Measurements from ENCODE around the gene FCN1.

Gene FCN1

DNA sequence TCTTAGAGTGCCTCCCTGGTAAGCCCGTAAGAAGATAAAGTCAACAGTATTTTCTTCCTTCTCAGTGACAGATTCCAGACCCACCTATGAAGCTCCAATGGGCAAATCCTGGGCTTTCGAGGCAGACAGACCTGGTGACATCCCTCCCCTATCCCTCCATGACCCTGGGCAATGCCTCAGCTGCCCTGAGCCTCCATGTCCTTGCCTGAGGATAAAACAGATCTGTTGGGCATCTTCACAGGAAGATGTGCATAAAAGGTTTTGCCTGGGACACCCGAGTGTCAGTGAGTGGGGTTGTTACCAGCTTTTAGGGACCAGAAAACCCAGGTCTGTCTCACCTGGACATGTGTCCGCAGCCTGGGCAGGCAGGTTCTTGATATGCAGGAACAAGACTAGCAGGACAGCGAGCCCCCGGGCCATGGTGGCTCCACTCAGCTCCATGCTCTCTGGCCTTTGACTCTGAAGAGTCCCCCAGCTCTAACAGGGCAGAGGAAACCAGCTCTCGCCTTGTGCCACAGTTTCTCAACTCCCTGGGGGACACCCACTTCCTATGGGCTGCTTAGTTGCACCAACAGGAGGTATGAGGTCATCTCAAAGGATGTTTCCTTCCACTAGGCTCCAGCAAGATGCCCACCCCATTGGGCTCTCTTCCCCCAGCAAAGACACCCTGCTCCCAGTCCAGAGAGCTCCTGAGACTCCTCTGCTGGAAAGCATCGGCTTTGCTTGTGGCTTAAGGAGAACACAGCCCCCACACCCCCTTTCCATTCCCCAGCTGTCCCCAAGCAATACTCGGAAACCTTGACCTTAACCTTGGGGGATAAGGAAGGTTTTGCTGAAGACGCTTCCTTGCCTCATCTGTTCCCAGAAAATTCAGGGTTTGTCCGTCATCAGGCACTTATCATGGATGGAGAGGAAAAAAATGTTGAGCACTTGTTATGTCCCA, at the start of gene FCN1:
Gene FCN1, minus strand, starts transcription at position 482 of the 943 bp plus-strand sequence. Its CDS starts 41 bp downstream, at position 441.
- no peaks in the 10 kb centered on the region for H3K36me3 ChIP-seq (ENCODE audit: insufficient read depth, low read length)
- H3K9ac ChIP-seq (ENCODE audit: low read depth, low read length), result no peak within 1 kb of the TSS
- no peaks in the 10 kb centered on the region for H3K4me1 ChIP-seq (ENCODE audit: insufficient read depth, low read length)
- H3K9me3 ChIP-seq (ENCODE audit: control insufficient read depth, insufficient read depth, low read length), result peaks cover 2% of the 10 kb centered on the region; the same call in 1 of the 2 replicates

DNA sequence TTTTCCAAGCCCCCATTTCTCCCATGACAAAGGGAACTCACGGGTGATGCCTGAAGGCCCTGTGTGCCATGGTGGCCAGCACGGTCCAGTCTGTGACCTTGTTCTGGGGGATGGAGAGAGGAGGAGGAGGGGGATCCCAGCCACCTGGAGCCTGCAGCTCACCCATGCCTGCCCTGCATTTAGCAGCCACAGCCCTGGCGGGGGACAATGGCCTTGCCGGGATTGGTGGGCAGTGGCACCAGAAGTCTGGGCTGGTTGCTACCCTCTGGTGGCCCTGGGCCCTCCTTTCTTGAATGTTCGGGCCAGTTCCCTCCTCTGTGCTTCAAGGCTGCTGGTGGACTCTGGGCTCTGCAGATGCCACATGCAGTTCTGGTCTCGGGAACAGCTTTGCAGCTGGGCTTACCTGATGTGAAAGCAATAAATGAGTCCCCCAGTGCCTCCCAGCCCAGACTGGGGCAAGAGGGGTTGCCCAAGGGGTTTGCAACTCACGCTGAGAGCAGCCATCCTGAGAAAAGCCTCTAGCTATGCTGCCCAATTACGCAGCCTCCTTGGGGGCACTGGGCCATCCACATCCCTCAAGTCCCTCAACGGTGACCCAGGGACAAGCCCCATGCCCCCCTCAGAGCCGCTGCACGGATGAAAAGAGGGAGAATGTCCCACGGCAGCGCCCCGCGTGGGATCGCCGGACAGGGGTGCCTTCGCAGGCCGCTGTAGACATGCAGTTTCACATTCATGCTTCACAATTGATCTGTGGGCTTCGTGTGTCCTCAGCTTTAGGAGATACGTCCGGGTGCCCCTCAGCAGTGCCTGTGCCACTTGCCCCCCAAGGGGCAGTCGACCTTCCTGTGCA, 49.2 kb upstream of the FCN1 start:
- no peaks in the 10 kb centered on the region for H3K9me3 ChIP-seq (ENCODE audit: control insufficient read depth, insufficient read depth, low read length)
- H3K4me1 ChIP-seq (ENCODE audit: insufficient read depth, low read length), result no peaks in the 10 kb centered on the region
- H3K9ac ChIP-seq (ENCODE audit: low read depth, low read length), result no peak overlapping the region
- H3K36me3 ChIP-seq (ENCODE audit: insufficient read depth, low read length), result no peaks in the 10 kb centered on the region

DNA sequence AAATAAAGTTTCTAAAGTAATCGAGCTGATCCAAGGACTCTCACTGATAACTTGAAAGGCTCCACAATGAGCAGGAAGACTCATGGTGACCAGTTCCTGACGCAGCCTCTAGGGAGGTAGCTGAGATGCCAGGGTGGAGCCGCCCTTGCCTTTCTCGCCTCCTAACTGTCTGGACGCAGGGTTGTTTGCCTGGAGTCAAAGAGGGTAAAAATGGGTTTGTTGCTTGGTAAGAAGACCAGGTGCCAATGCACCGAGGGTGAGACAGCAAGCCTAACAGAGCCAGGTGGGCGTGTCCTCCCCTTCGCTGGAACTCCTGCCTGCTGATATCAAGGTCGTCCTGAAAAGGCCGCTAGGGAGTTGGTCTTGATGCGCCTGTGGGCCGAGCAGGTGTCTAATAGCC, 48.6 kb upstream of the FCN1 start:
- H3K9ac ChIP-seq (ENCODE audit: low read depth, low read length), result no peak overlapping the region
- no peaks in the 10 kb centered on the region for H3K36me3 ChIP-seq (ENCODE audit: insufficient read depth, low read length)
- no peaks in the 10 kb centered on the region for H3K9me3 ChIP-seq (ENCODE audit: control insufficient read depth, insufficient read depth, low read length)
- H3K4me1 ChIP-seq (ENCODE audit: insufficient read depth, low read length), result no peaks in the 10 kb centered on the region; the same call in 1 of the 2 replicates

DNA sequence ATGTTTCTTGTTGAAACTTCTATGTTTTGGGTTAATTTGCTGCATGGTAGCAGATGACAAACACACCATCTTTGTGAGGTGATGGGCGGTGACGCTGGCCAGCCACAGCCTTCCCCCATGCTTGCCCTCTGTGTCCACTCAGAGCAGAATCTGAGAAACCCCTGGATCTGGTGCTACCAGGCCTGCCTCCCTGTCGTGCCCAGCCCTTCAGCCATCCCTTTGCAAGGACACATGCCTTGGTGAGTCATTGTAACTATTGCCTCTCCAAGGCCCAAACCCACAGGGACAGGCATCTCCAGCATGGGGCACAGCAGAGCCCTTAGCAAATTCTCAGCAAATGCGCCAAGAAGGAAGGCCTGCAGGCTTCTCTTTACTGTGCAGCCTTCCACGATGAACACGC, 48.1 kb upstream of the FCN1 start:
- H3K9me3 ChIP-seq (ENCODE audit: control insufficient read depth, insufficient read depth, low read length), result no peaks in the 10 kb centered on the region
- H3K4me1 ChIP-seq (ENCODE audit: insufficient read depth, low read length), result no peaks in the 10 kb centered on the region; the same call in 1 of the 2 replicates
- H3K9ac ChIP-seq (ENCODE audit: low read depth, low read length), result no peak overlapping the region
- H3K36me3 ChIP-seq (ENCODE audit: insufficient read depth, low read length), result no peaks in the 10 kb centered on the region

DNA sequence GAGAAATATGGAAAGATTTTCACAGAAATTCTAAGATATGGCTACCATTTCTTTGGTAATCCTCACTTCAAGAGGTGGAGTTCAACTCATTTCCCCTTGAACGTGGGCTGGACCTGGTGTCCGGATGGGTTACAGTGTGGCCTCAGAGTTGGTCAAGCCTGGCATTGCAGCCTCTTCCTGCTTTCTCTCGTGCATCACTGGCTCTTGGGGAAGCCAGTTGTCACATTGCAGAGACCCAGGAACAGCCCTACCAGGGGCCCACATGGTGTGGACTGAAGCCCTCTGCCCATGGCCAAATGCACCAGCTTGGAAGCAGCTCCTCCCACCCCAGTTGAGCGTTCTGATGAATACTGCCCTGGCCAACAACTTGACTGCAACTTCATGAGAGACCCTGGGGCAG, 47.7 kb upstream of the FCN1 start:
- H3K36me3 ChIP-seq (ENCODE audit: insufficient read depth, low read length), result no peaks in the 10 kb centered on the region
- H3K4me1 ChIP-seq (ENCODE audit: insufficient read depth, low read length), result no peaks in the 10 kb centered on the region; the same call in 1 of the 2 replicates
- no peaks in the 10 kb centered on the region for H3K9me3 ChIP-seq (ENCODE audit: control insufficient read depth, insufficient read depth, low read length)
- H3K9ac ChIP-seq (ENCODE audit: low read depth, low read length), result no peak overlapping the region

DNA sequence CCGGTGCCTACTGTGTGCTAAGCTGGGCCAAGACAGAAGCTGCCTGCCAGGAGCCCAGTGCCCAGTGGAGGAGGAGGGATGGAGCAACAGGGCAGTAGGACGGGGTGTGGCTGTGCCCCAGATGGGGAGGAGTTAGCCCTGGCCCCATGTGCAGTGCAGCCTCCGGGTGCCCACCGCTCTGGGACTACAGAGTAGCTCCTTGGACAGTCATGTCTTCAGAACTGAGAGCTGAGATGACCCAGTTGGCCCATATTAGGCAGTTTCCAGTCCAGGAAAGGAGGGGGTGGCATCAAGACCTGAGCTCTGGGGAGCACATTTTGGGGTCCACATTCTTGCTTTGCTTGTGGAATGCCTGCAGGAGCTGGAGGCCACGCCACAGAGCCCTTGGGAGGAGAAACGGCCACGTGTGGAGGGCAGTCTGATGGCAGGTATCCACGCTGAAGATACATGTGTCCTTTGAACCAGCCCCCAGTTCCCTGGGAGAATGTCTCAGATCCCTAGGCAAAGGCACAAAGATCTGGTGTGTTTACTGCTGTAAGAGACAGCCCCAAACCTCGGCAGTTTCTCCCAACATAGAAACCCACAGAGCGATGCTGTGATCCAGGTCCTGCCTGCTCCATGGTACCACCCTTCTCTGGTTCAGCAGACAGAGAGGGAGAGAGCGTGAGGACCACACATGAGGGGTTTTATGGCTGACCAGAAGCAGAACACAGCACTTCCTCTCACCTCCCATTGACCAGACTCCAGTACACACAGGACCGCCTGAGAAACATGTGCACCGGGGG, 46.8 kb upstream of the FCN1 start:
- H3K9ac ChIP-seq (ENCODE audit: low read depth, low read length), result no peak overlapping the region
- H3K9me3 ChIP-seq (ENCODE audit: control insufficient read depth, insufficient read depth, low read length), result no peaks in the 10 kb centered on the region
- H3K4me1 ChIP-seq (ENCODE audit: insufficient read depth, low read length), result no peaks in the 10 kb centered on the region; the same call in 1 of the 2 replicates
- H3K36me3 ChIP-seq (ENCODE audit: insufficient read depth, low read length), result no peaks in the 10 kb centered on the region

DNA sequence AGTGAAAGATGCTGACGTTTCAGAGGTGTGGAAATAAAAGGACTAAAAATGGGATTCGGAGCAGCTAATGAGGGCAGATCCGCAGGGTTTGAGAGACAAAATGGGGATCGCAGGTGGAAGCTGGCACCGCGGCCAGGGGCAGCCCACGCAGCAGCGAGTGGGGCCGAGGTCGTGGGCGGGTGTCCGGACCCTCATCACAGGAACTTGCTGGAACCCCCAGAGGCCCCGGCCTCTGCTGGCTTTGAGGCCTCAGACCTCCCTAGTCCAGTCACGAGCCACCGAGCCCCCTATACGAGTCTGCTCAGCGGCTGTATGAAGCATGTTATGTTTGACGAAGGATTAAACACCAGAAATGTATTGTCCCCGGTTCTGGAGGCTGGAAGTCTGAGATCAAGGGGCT, 45.8 kb upstream of the FCN1 start:
- H3K36me3 ChIP-seq (ENCODE audit: insufficient read depth, low read length), result no peaks in the 10 kb centered on the region
- H3K4me1 ChIP-seq (ENCODE audit: insufficient read depth, low read length), result no peaks in the 10 kb centered on the region; the same call in 1 of the 2 replicates
- no peaks in the 10 kb centered on the region for H3K9me3 ChIP-seq (ENCODE audit: control insufficient read depth, insufficient read depth, low read length)

DNA sequence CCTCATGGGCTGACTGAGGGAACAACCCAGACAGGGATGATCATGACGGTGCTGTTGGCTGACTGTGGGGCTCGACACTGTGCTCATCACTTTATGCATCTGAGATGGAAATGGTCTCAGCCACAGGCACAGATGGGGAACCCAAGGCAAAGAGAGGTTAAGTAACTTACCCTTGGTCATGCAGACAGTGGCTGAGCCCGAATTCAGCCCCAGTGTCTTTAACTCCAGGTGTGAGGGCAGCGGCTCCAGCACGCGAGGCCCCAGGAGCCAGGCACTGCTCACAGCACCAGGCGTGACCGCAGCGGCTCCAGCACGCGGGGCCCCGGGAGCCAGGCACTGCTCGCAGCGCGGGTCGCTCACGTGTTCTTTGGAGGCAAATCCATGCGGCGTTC, 45.3 kb upstream of the FCN1 start:
- Histone ChIP-seq H3K9ac (ENCODE audit: low read depth, low read length) (no peak overlapping the region), H3K4me1 (ENCODE audit: insufficient read depth, low read length) (no peaks in the 10 kb centered on the region; the same call in 1 of the 2 replicates), H3K36me3 (ENCODE audit: insufficient read depth, low read length) (no peaks in the 10 kb centered on the region), H3K9me3 (ENCODE audit: control insufficient read depth, insufficient read depth, low read length) (no peaks in the 10 kb centered on the region)

More for the DNA sequence above, 45.8 kb upstream of the FCN1 start:
- H3K9ac ChIP-seq (ENCODE audit: low read depth, low read length), result no peak overlapping the region

DNA sequence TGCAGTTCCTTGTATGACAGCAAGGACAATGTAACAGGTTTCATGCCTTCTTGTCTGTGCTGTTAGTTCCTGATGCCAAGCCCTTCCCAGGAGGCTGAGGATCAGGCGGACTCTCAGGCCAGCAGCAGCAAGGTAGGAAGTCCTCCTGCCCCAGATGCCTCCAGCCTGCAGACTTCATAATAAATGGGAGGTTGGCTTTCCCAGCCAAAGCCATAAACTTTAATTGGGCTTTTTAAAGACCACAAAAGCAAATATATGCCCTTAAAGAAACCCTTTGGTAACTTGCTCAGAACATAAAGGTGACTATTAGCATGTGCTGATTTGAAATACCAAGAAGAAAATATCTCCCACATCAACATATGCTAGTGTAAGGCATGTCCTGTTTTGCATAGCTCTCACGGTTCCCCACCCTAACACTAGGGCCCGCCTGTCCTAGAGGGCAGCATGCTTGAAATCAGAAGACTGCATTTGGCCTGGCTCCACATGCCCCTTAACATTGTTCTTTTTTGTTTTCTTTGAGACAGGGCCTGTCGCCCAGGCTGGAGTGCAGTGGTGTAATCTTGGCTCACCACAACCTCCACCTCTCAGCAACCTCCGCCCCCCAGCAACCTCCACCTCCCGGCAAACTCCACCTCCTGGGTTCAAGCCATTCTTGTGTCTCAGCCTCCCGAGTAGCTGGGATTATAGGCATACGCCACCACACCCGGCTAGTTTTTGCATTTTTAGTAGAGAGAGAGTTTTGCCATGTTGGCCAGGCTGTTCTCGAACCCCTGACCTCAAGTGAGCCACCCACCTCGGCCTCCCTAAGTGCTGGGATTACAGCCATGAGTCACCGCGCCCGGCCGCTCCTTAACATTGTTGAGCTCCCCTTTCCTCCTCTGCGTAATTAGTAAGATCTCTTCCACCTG, 44.6 kb upstream of the FCN1 start:
- Histone ChIP-seq H3K9me3 (ENCODE audit: control insufficient read depth, insufficient read depth, low read length) (no peaks in the 10 kb centered on the region), H3K4me1 (ENCODE audit: insufficient read depth, low read length) (no peaks in the 10 kb centered on the region; the same call in 1 of the 2 replicates), H3K9ac (ENCODE audit: low read depth, low read length) (no peak overlapping the region), H3K36me3 (ENCODE audit: insufficient read depth, low read length) (no peaks in the 10 kb centered on the region)

DNA sequence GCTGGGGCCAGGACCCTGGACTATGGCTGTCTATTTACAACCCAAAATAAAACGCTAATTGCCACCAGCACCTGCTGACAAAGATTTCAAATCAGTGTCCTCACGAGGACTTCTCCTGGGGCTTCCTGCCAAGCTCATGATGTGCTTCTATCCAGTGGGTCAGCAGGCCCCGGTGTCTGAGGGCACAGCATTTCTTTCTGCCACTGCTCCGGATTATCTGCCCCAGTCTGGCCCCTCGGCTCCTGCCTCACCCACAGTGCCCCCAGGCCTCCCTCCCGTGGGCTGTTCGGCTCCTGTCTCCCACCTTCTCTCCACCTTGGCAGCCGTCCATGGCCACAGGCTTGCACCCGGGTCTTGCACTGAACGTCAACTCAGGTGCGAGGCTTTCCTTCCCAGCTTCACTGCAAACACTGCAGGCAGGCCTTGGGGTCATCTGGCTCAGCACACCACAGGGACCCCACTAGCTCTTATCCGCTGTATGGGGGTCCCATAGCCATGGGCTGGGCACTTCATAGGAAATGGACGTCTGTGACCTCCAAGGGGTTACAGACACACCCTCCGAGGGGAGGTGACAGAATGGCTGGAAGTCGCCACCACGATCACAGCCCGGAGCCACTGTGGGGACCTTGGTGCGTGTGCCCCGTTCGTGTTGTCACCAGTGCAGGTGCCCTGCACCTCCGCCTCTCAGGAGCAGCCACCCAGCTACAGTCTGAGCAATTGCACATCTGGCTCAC, 43.8 kb upstream of the FCN1 start:
- Histone ChIP-seq H3K4me1 (ENCODE audit: insufficient read depth, low read length) (no peaks in the 10 kb centered on the region; the same call in 1 of the 2 replicates), H3K36me3 (ENCODE audit: insufficient read depth, low read length) (no peaks in the 10 kb centered on the region), H3K9me3 (ENCODE audit: control insufficient read depth, insufficient read depth, low read length) (no peaks in the 10 kb centered on the region), H3K9ac (ENCODE audit: low read depth, low read length) (no peak overlapping the region)

DNA sequence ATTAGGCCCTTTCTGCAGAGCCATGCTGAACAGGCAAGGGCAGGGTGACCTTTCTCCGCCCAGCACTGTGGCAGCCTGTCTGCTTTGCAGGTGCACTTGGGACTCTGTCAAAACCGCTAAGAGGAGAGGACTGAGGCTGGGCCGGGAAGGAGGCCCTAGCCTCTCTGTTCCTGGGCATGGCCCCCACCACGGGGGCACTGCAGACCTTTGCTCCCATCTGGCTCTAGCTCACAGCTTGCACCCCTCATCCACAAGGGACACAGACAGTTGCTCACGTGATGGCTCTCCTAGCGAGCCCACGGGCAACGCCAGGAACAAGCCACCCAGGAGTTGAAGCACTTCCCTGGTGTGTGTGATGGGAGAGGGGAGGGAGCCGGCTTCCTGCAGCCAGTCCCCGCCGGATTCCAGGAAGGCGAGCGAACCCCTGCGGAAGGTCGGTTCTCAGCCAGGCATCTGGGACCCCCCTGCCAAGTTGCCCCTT, 43.0 kb upstream of the FCN1 start:
- Histone ChIP-seq H3K4me1 (ENCODE audit: insufficient read depth, low read length) (no peaks in the 10 kb centered on the region; the same call in 1 of the 2 replicates), H3K9ac (ENCODE audit: low read depth, low read length) (no peak overlapping the region), H3K9me3 (ENCODE audit: control insufficient read depth, insufficient read depth, low read length) (no peaks in the 10 kb centered on the region), H3K36me3 (ENCODE audit: insufficient read depth, low read length) (no peaks in the 10 kb centered on the region)

DNA sequence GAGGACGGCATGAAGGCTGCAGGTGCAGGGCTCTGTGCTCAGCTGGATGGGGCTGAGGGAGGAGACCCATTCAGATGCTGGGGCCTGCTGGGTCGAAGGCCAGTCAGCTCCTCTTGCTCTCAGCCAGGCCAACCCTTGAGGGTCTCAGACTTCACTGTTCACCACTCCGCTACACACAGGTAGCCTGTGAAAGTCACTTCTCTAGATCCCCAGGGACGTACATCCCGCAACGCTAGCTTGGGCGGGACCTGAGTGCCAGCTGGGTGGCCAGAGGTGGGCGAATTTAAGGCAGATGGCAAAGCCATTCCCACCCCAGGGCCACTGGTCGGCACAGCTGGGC, 42.2 kb upstream of the FCN1 start:
- Histone ChIP-seq H3K36me3 (ENCODE audit: insufficient read depth, low read length) (no peaks in the 10 kb centered on the region), H3K9ac (ENCODE audit: low read depth, low read length) (no peak overlapping the region), H3K4me1 (ENCODE audit: insufficient read depth, low read length) (no peaks in the 10 kb centered on the region; the same call in 1 of the 2 replicates), H3K9me3 (ENCODE audit: control insufficient read depth, insufficient read depth, low read length) (no peaks in the 10 kb centered on the region)

Data from ES-I3 (cell line).